GM19351 (cell line): ENCODE results near the gene ZP2.
"Not testable (repeated sequence)": the region's sequence is repeated elsewhere in the genome, so short reads cannot be mapped to it uniquely, and the experiment has no call there.

Experiments
- ATAC-seq: cut with Tn5 transposase; IDR thresholded peaks from one replicate; pipeline ENCODE4 v1.9.1; 2021; ENCODE audit warnings: mild to moderate bottlenecking, moderate library complexity; ENCODE audit not compliant: unreplicated experiment

ZP2 gene

GRCh38 chr16:21218153-21218552 is 6.8 kb upstream of the ZP2 start:
- ATAC-seq, result no peak

- ATAC-seq, result no peak
Measured at GRCh38 chr16:21217121-21217520, 5.7 kb upstream of the ZP2 start.

GRCh38 chr16:21214086-21214485 is 2.7 kb upstream of the ZP2 start:
- no peak for ATAC-seq

GRCh38 chr16:21208446-21209230 is 2.7 kb downstream of the ZP2 start:
- ATAC-seq, result no peak

- ATAC-seq, result no peak
Measured at GRCh38 chr16:21206550-21206949, 4.8 kb downstream of the ZP2 start.

GRCh38 chr16:21205303-21205702 is 6.1 kb downstream of the ZP2 start:
- ATAC-seq, result no peak

GRCh38 chr16:21203155-21203797 is 8.1 kb downstream of the ZP2 start:
- no peak for ATAC-seq

- ATAC-seq, result no peak
Measured at GRCh38 chr16:21199607-21200218, 11.7 kb downstream of the ZP2 start.

- ATAC-seq, result no peak
Measured at GRCh38 chr16:21197621-21198020, 13.8 kb downstream of the ZP2 start.

GRCh38 chr16:21197112-21197511 is 14.3 kb downstream of the ZP2 start:
- no peak for ATAC-seq

GRCh38 chr16:21195330-21195729 is 16.0 kb downstream of the ZP2 start:
- not testable (repeated sequence) for ATAC-seq

GRCh38 chr16:21194771-21195301 is 16.5 kb downstream of the ZP2 start:
- ATAC-seq, result no peak

GRCh38 chr16:21192991-21193390 is 18.4 kb downstream of the ZP2 start:
- ATAC-seq, result no peak

GRCh38 chr16:21190599-21190998 is 20.8 kb downstream of the ZP2 start:
- no peak for ATAC-seq

- ATAC-seq, result no peak
Measured at GRCh38 chr16:21190013-21190412, 21.4 kb downstream of the ZP2 start.

- no peak for ATAC-seq
Measured at GRCh38 chr16:21189311-21189710, 22.1 kb downstream of the ZP2 start.

GRCh38 chr16:21186326-21186691 is 25.1 kb downstream of the ZP2 start:
- ATAC-seq, result no peak

GRCh38 chr16:21185659-21186325 is 25.6 kb downstream of the ZP2 start:
- ATAC-seq, result no peak

- ATAC-seq, result no peak
Measured at GRCh38 chr16:21184834-21185233, 26.5 kb downstream of the ZP2 start.

- ATAC-seq, result no peak
Measured at GRCh38 chr16:21183995-21184394, 27.4 kb downstream of the ZP2 start.

- ATAC-seq, result no peak
Measured at GRCh38 chr16:21179983-21180365, 31.4 kb downstream of the ZP2 start.
